Pericardium fibroblast (primary cell): ENCODE data around the gene KCTD20. TPM values are rescaled to one million over a fixed set of nuclear protein-coding genes. Genes with fewer than 3 reads are reported as not detected.

Source experiments
- total RNA-seq: library from RNA; depleted of rRNA; stranded (reverse); fragments of >200 nt; gene quantifications from 2 replicates; pipeline ENCODE4 v1.2.3, GENCODE V29; 2015

Gene KCTD20
- total RNA-seq = 41.1 and 65.6 TPM in 2 replicates

DNA sequence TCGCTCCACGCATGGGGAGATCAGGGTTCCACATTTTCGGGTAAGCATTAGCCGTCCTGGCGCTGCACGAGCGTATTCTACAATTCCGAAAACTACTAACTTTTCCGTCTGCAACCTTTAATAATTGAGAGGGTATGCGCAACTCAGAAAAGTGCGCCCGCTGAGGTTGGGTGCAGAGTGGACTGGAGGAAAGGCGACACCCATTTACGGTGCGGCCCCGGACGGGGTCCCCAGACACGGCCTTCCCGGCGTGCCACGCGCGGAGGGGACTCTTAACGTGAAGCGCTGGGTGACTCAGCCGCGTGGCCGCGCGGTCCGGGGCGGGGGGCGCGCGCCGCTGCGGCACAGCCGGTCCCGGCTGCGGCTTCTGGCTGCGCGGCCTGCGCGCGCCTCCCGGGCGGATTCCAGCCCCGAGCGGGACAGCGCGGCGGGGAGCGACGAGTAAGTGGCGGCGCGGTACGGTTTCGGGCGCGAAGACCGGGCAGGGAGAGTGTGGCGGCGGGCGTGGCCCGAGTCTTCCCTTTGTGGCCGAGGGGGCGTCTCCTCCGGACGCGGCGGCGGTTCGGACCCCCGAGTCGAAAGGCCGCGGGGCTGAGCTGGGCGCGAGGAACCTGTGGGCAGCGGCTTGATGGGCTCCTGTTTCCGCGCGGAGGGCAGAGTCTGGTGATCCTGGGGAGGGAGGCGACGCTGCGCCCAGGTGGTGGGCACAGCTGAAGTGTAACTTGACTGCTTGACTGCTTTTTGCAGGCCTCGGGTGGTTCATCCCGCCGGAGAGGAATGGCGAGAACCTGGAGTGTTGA is at the start of gene KCTD20, which contains the start of gene PXT1:
KCTD20 (plus strand) TSS at position 330 of the 800 bp plus-strand sequence. CDS start 27,098 bp downstream, outside the sequence.
PXT1 (minus strand) TSS at position 184 of the 800 bp plus-strand sequence. CDS start 16,772 bp downstream, outside the sequence.

Other genes starting within 250 kb of the KCTD20 start
- 8.9 and 11.4 TPM in 2 replicates for gene BRPF3, start 246.3 kb upstream of the KCTD20 start, total RNA-seq
- not detected in 2 replicates for gene PNPLA1, start 172.9 kb upstream of the KCTD20 start, total RNA-seq
- gene BNIP5, start 106.1 kb upstream of the KCTD20 start, total RNA-seq = not detected in 2 replicates
- not detected in 2 replicates for gene ETV7, start 55.3 kb upstream of the KCTD20 start, total RNA-seq
- gene PXT1, start 146 bp upstream of the KCTD20 start, total RNA-seq = not detected in 2 replicates
- 25.0 and 34.3 TPM in 2 replicates for gene STK38, start 104.5 kb downstream of the KCTD20 start, total RNA-seq
- 134 and 175 TPM in 2 replicates for gene SRSF3, start 151.4 kb downstream of the KCTD20 start, total RNA-seq
- gene CDKN1A, start 235.7 kb downstream of the KCTD20 start, total RNA-seq = 217 and 333 TPM in 2 replicates